Caco-2 (cell line): ENCODE results near the gene NPHP4. TPM values are rescaled to one million over a fixed set of nuclear protein-coding genes. Genes with fewer than 3 reads are reported as not detected.

Experiments used
- BruUV-seq: library from RNA; stranded (reverse); fragments of 400-500 nt; replicated peaks from 2 replicates; lab custom pipeline; 2021; lab: Mats Ljungman, UMichigan
- CTCF ChIA-PET: fragments of 300-600 bp; sonication (Branson Sonifier 250); formaldehyde crosslinking; loops from one replicate; lab custom pipeline; 2022; ENCODE audit warnings: antibody characterized with exemption; lab: Charles Lee
- POLR2A ChIA-PET: fragments of 300-600 bp; sonication (Branson Sonifier 250); formaldehyde crosslinking; loops from one replicate; lab custom pipeline; 2022; ENCODE audit warnings: antibody characterized with exemption; lab: Charles Lee
- DNase-seq, 2 experiments: peaks; one replicate each; pipeline versions ENCODE4 v3.0.0 to v3.0.0-alpha.2; 2020 to 2022
- H3K27me3 ChIP-seq: replicated peaks from 2 replicates; pipeline ENCODE4 v1.6.0; 2011; ENCODE audit warnings: low read length; ENCODE audit not compliant: control insufficient read depth, insufficient read depth
- H3K36me3 ChIP-seq: 2 replicates; pipeline ENCODE4 v1.5.1; 2011; ENCODE audit warnings: low read length; ENCODE audit not compliant: control insufficient read depth, insufficient read depth
- H3K4me1 ChIP-seq: fragments of 250-450 bp; sonication (Bioruptor Pico); 2 replicates; pipeline ENCODE4 v1.5.1; 2020; ENCODE audit warnings: mild to moderate bottlenecking
- H3K4me3 ChIP-seq: 2 replicates; pipeline ENCODE4 v1.5.1; 2011; ENCODE audit warnings: low read depth, mild to moderate bottlenecking, control low read depth, low read length
- H3K9me3 ChIP-seq: fragments of 250-450 bp; sonication (Bioruptor Pico); 2 replicates; pipeline ENCODE4 v1.5.1; 2020; ENCODE audit warnings: mild to moderate bottlenecking, moderate library complexity
- H3K27ac Mint-ChIP-seq: one replicate; pipeline ENCODE4 v1.8.0; 2022; ENCODE audit warnings: mixed read lengths; ENCODE audit not compliant: unreplicated experiment
- H3K27me3 Mint-ChIP-seq: one replicate; pipeline ENCODE4 v1.8.0; 2022; ENCODE audit warnings: mixed read lengths; ENCODE audit not compliant: insufficient read depth, unreplicated experiment
- H3K36me3 Mint-ChIP-seq: one replicate; pipeline ENCODE4 v1.8.0; 2022; ENCODE audit warnings: mild to moderate bottlenecking, mixed read lengths; ENCODE audit not compliant: insufficient read depth, unreplicated experiment
- H3K4me1 Mint-ChIP-seq: one replicate; pipeline ENCODE4 v1.8.0; 2022; ENCODE audit warnings: low read depth, mixed read lengths; ENCODE audit not compliant: unreplicated experiment
- H3K4me3 Mint-ChIP-seq: one replicate; pipeline ENCODE4 v1.8.0; 2022; ENCODE audit warnings: mild to moderate bottlenecking, moderate library complexity, mixed read lengths; ENCODE audit not compliant: unreplicated experiment
- H3K9me3 Mint-ChIP-seq: one replicate; pipeline ENCODE4 v1.8.0; 2022; ENCODE audit warnings: mixed read lengths; ENCODE audit not compliant: unreplicated experiment
- intact Hi-C: fragments of 100-400 bp; cut with micrococcal nuclease; formaldehyde crosslinking; loops from one replicate; pipeline ENCODE4 v1.10.0; 2022; ENCODE audit not compliant: unreplicated experiment
- total RNA-seq: library from RNA; stranded (reverse); gene quantifications from 2 replicates; pipeline ENCODE4 v1.2.3, GENCODE V29; 2022
- TF ChIP-seq, protein P1 (sequence below), 2 experiments: fragments of 200-600 bp in 1 of 2; IDR thresholded peaks; 1 replicate in 1 of 2; 2 replicates in 1 of 2; pipeline versions ENCODE4 v1.5.1 to v1.8.0; 2011 to 2022; ENCODE audit warnings: antibody characterized with exemption in 1 of 2, control low read depth in 1 of 2, inconsistent platforms in 1 of 2, low read depth in 1 of 2, low read length in 1 of 2, mild to moderate bottlenecking in 1 of 2, moderate library complexity in 1 of 2; ENCODE audit not compliant: insufficient read depth in 1 of 2, severe bottlenecking in 1 of 2, unreplicated experiment in 1 of 2

The NPHP4 gene
- total RNA-seq, 1 experiment from 2014 or later = 12.3 TPM

DNA sequence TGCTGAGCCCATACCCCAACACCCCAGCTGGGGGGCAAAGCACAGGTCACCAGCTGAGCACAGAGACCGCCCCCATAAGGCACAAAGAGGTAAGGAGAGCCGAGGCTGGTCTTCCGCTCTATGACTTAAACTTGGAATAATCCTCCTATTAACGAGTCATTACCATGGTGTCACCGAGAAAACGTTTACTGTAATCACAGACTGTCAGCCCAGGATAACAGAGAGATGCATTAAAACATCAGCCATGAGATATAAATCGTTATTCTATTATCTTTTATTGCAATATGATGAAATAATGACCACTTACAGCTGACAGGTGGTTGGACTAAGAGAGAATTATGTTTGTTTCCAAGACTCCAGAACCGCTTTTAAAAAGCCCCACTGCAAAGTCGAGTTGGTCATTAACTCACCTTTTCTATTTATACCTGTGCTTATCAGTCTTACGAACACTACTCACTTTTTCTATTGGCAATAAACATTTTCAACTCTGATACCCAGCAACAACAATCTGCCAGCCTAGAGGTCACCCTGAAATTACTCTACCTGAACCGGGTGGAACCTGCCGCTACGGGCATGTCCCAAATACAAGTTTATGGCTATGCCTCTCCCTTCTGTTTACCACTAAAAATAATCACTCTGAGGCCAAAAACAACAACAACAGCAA lies 21.5 kb downstream of the NPHP4 start:
- Histone ChIP-seq H3K9me3 (no peaks in the 10 kb centered on the region), H3K4me1 (no peaks in the 10 kb centered on the region), H3K27me3 (no peaks in the 10 kb centered on the region), H3K4me3 (no peak overlapping the region), H3K36me3 (no peaks in the 10 kb centered on the region)
- CTCF ChIA-PET = no interaction called here
- BruUV-seq = no TSS peak
- H3K9me3 Mint-ChIP-seq = no peaks in the 10 kb centered on the region
- DNase-seq = no peak
- POLR2A ChIA-PET = no interaction called here
- no peak overlapping the region for H3K27ac Mint-ChIP-seq
- H3K4me1 Mint-ChIP-seq = peaks cover 11% of the 10 kb centered on the region
- no peaks in the 10 kb centered on the region for H3K27me3 Mint-ChIP-seq
- no peak overlapping the region for H3K4me3 Mint-ChIP-seq
- intact Hi-C loops = no loop called here
- TF ChIP-seq, protein P1, sequence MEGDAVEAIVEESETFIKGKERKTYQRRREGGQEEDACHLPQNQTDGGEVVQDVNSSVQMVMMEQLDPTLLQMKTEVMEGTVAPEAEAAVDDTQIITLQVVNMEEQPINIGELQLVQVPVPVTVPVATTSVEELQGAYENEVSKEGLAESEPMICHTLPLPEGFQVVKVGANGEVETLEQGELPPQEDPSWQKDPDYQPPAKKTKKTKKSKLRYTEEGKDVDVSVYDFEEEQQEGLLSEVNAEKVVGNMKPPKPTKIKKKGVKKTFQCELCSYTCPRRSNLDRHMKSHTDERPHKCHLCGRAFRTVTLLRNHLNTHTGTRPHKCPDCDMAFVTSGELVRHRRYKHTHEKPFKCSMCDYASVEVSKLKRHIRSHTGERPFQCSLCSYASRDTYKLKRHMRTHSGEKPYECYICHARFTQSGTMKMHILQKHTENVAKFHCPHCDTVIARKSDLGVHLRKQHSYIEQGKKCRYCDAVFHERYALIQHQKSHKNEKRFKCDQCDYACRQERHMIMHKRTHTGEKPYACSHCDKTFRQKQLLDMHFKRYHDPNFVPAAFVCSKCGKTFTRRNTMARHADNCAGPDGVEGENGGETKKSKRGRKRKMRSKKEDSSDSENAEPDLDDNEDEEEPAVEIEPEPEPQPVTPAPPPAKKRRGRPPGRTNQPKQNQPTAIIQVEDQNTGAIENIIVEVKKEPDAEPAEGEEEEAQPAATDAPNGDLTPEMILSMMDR (IDR thresholded peaks at IDR 0.05; ENCODE audit: insufficient read depth in 1 of 2, low read depth in 1 of 2, low read length in 1 of 2, severe bottlenecking in 1 of 2, unreplicated experiment in 1 of 2) = no peak
- no peaks in the 10 kb centered on the region for H3K36me3 Mint-ChIP-seq

DNA sequence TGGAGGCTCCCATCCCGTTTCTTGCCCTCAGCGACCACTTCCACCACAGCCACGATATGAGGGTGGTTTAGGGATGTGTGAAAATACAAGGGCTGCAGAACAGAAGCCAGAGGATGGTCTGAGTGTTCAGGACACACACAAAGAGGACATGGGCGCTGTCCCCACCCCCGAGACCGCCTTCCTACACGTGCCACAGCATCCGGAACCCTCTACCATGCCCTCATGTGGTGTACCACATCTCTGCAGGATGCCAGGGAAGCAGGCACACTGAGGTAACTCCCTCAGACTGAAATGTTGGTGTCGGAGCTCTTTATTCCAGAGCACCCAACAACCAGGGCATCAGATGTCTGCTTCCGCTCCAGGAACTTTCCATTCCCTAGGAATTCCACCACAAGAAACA lies 23.1 kb downstream of the NPHP4 start:
- ChIA-PET CTCF (no interaction called here), POLR2A (no interaction called here)
- no peak overlapping the region for H3K27ac Mint-ChIP-seq
- H3K4me1 Mint-ChIP-seq = peaks cover 11% of the 10 kb centered on the region
- H3K4me3 Mint-ChIP-seq = no peak overlapping the region
- H3K4me1 ChIP-seq = no peaks in the 10 kb centered on the region
- BruUV-seq = no TSS peak
- H3K27me3 Mint-ChIP-seq = no peaks in the 10 kb centered on the region
- H3K36me3 Mint-ChIP-seq = no peaks in the 10 kb centered on the region
- no peaks in the 10 kb centered on the region for H3K9me3 Mint-ChIP-seq
- TF ChIP-seq, protein P1 (IDR thresholded peaks at IDR 0.05; ENCODE audit: insufficient read depth in 1 of 2, low read depth in 1 of 2, low read length in 1 of 2, severe bottlenecking in 1 of 2, unreplicated experiment in 1 of 2) = no peak
- no peaks in the 10 kb centered on the region for H3K36me3 ChIP-seq
- no peak for DNase-seq
- intact Hi-C loops = no loop called here
- no peaks in the 10 kb centered on the region for H3K9me3 ChIP-seq
- no peaks in the 10 kb centered on the region for H3K27me3 ChIP-seq
- H3K4me3 ChIP-seq = no peak overlapping the region

GRCh38 chr1:5968161-5968736 lies 24.0 kb downstream of the NPHP4 start:
- no peaks in the 10 kb centered on the region for H3K36me3 ChIP-seq
- Mint-ChIP-seq H3K4me3 (no peak overlapping the region), H3K27me3 (no peaks in the 10 kb centered on the region), H3K27ac (no peak overlapping the region), H3K4me1 (peaks cover 11% of the 10 kb centered on the region), H3K36me3 (no peaks in the 10 kb centered on the region), H3K9me3 (no peaks in the 10 kb centered on the region)
- intact Hi-C loops = no loop called here
- CTCF ChIA-PET = no interaction called here
- no peaks in the 10 kb centered on the region for H3K27me3 ChIP-seq
- H3K9me3 ChIP-seq = no peaks in the 10 kb centered on the region
- POLR2A ChIA-PET = no interaction called here
- no TSS peak for BruUV-seq
- no peak overlapping the region for H3K4me3 ChIP-seq
- DNase-seq = no peak
- TF ChIP-seq, protein P1 (IDR thresholded peaks at IDR 0.05; ENCODE audit: insufficient read depth in 1 of 2, low read depth in 1 of 2, low read length in 1 of 2, severe bottlenecking in 1 of 2, unreplicated experiment in 1 of 2) = no peak
- H3K4me1 ChIP-seq = no peaks in the 10 kb centered on the region
